ENCODE data around the gene RBMS2. TPM values are rescaled to one million over a fixed set of nuclear protein-coding genes. Genes with fewer than 3 reads are reported as not detected.

RBMS2 gene
- total RNA-seq, 1 experiment from 2014 or later, result 40.8 TPM

DNA sequence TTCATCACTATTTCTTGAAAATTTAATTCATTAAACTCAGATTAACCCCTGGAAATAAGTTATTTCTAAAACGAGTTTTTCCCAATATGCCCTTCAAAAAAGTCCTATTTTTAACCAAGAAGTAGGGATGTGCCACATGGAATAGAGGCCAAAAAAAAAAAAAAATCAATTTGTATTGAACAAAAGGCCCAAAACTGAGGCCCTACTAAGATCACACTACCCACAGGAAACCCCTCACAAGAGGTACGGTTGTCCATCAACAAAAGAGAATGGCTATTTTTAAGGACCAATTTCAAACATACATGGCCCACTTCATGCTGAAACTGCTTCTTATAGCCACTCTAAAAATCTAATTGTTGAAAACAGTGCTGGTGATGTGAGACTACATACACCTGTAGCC is 116.0 kb downstream of the RBMS2 start:
- BruUV-seq (replicated peaks), result no TSS peak
- Histone ChIP-seq H3K27me3 (ENCODE audit: insufficient read depth, low read length) (no peaks in the 10 kb centered on the region), H2AFZ (ENCODE audit: low read depth, low read length, poor library complexity, severe bottlenecking) (no peak overlapping the region), H3K36me3 (ENCODE audit: control insufficient read depth in 1 of 2, insufficient read depth in 2 of 2, low read length in 2 of 2) (peaks cover 31 to 38% of the 10 kb centered on the region in 2 experiments), H3K4me3 (replicated peaks in 1 of 2; ENCODE audit: low read depth in 1 of 2, low read length in 2 of 2) (no peak overlapping the region), H3K9me2 (ENCODE audit: insufficient read depth) (no peaks in the 10 kb centered on the region), H3K9ac (ENCODE audit: low read length) (peak overlapping the region; percentile 38), H3K4me1 (ENCODE audit: control insufficient read depth in 1 of 2, insufficient read depth in 2 of 2, low read length in 2 of 2) (peaks cover 26 to 55% of the 10 kb centered on the region in 2 experiments), H3K4me2 (ENCODE audit: low read length) (peak overlapping the region; percentile 98), H3K79me2 (ENCODE audit: insufficient read depth, low read length) (peaks cover 65% of the 10 kb centered on the region), H3K9me3 (ENCODE audit: control insufficient read depth in 1 of 2, insufficient read depth in 1 of 2, low read depth in 1 of 2, low read length in 2 of 2) (no peaks in the 10 kb centered on the region), H4K20me1 (ENCODE audit: insufficient read depth) (peaks cover 5% of the 10 kb centered on the region; the same call in 1 of the 2 replicates), H3K27ac (ENCODE audit: low read depth, low read length) (peak overlapping the region; percentile 88; the same call in 1 of the 2 replicates)
- POLR2A ChIA-PET, result interaction anchor here (1.1 kb wide), 1 partner anchor 88 kb away, joined by 4 read pairs; the partner anchor contains the start of gene NACA
- CTCF ChIA-PET, result no interaction called here
- RAD21 ChIA-PET (ENCODE audit: low non-redundant PET in 1 of 2, low total read pairs in 2 of 2, uncharacterized antibody in 2 of 2, unreplicated experiment in 2 of 2), result interaction anchor here in 1 of 2 experiments (0.5 kb wide), 1 partner anchor 48 kb away, joined by 4 read pairs; no protein-coding TSS in a partner anchor
- TF ChIP-seq RAD21 (IDR thresholded peaks at IDR 0.05; ENCODE audit: low read depth) (no peak), EGR1 (IDR thresholded peaks at IDR 0.05; ENCODE audit: low read depth) (no peak), YY1 (IDR thresholded peaks at IDR 0.05; ENCODE audit: extremely low read depth, insufficient replicate concordance, low read depth, low read length) (no peak), CBX3 (IDR thresholded peaks at IDR 0.05; ENCODE audit: low read depth) (no peak), ZNF274 (IDR thresholded peaks at IDR 0.05; ENCODE audit: low read depth, low read length) (no peak)
- TF ChIP-seq, protein P1, sequence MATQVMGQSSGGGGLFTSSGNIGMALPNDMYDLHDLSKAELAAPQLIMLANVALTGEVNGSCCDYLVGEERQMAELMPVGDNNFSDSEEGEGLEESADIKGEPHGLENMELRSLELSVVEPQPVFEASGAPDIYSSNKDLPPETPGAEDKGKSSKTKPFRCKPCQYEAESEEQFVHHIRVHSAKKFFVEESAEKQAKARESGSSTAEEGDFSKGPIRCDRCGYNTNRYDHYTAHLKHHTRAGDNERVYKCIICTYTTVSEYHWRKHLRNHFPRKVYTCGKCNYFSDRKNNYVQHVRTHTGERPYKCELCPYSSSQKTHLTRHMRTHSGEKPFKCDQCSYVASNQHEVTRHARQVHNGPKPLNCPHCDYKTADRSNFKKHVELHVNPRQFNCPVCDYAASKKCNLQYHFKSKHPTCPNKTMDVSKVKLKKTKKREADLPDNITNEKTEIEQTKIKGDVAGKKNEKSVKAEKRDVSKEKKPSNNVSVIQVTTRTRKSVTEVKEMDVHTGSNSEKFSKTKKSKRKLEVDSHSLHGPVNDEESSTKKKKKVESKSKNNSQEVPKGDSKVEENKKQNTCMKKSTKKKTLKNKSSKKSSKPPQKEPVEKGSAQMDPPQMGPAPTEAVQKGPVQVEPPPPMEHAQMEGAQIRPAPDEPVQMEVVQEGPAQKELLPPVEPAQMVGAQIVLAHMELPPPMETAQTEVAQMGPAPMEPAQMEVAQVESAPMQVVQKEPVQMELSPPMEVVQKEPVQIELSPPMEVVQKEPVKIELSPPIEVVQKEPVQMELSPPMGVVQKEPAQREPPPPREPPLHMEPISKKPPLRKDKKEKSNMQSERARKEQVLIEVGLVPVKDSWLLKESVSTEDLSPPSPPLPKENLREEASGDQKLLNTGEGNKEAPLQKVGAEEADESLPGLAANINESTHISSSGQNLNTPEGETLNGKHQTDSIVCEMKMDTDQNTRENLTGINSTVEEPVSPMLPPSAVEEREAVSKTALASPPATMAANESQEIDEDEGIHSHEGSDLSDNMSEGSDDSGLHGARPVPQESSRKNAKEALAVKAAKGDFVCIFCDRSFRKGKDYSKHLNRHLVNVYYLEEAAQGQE (IDR thresholded peaks at IDR 0.05; ENCODE audit: low read depth), result no peak
- TF ChIP-seq, protein P2, sequence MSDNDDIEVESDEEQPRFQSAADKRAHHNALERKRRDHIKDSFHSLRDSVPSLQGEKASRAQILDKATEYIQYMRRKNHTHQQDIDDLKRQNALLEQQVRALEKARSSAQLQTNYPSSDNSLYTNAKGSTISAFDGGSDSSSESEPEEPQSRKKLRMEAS (IDR thresholded peaks at IDR 0.05), result no peak
- ATAC-seq (no peak), DNase-seq (ENCODE audit: low read depth, low spot score) (no peak)
- intact Hi-C loops (cut with micrococcal nuclease), result loop anchor here (2.0 kb wide), 4 partner anchors 51 to 519 kb away; partner anchors contain the start of genes PTGES3, RBMS2 and ZC3H10
